ENCODE measurements around the gene SF3B4. TPM values are rescaled to one million over a fixed set of nuclear protein-coding genes. Genes with fewer than 3 reads are reported as not detected.
A peak's percentile ranks its signal among the peaks of the same experiment; 100 is the strongest.

The SF3B4 gene
- total and polyA plus RNA-seq, 2 of the 13 experiments (the other 11 are each of a cell fraction or from before 2014, with no cell fraction given), result 13.8 to 14.8 TPM

GRCh38 chr1:149899460-149900284, 27.9 kb downstream of the SF3B4 start, which contains the start of gene BOLA1 (continued):
- TF ChIP-seq ZMAT3 (CRISPR knock-in tag; conservative IDR thresholded peaks at IDR 0.05), result no peak
- no peak for TF ChIP-seq SMARCE1 (IDR thresholded peaks at IDR 0.05; ENCODE audit: borderline replicate concordance)
- no peak for TF ChIP-seq ZNF264 (CRISPR knock-in tag; IDR thresholded peaks at IDR 0.05)
- TF ChIP-seq RXRA (CRISPR knock-in tag; IDR thresholded peaks at IDR 0.05), result 0 out of 2 replicates have a peak, but pooled peaks have one; percentile 8
- TF ChIP-seq ZNF777 (CRISPR knock-in tag; IDR thresholded peaks at IDR 0.05), result no peak
- no peak for TF ChIP-seq FOXO1 (CRISPR knock-in tag; IDR thresholded peaks at IDR 0.05)
- no peak for TF ChIP-seq ZNF263 (CRISPR knock-in tag; IDR thresholded peaks at IDR 0.05)
- peak; percentile 73 for TF ChIP-seq RAD51 (IDR thresholded peaks at IDR 0.05; ENCODE audit: borderline replicate concordance)
- TF ChIP-seq RBAK (CRISPR knock-in tag; IDR thresholded peaks at IDR 0.05), result no peak
- peak; percentile 80 for TF ChIP-seq ELF1 (CRISPR knock-in tag; IDR thresholded peaks at IDR 0.05)
- TF ChIP-seq NFRKB (IDR thresholded peaks at IDR 0.05), result no peak
- TF ChIP-seq ZNF841 (CRISPR knock-in tag; IDR thresholded peaks at IDR 0.05; ENCODE audit: borderline replicate concordance), result no peak
- no peak for TF ChIP-seq BORCS8-MEF2B (CRISPR knock-in tag; IDR thresholded peaks at IDR 0.05)
- TF ChIP-seq, protein P1, sequence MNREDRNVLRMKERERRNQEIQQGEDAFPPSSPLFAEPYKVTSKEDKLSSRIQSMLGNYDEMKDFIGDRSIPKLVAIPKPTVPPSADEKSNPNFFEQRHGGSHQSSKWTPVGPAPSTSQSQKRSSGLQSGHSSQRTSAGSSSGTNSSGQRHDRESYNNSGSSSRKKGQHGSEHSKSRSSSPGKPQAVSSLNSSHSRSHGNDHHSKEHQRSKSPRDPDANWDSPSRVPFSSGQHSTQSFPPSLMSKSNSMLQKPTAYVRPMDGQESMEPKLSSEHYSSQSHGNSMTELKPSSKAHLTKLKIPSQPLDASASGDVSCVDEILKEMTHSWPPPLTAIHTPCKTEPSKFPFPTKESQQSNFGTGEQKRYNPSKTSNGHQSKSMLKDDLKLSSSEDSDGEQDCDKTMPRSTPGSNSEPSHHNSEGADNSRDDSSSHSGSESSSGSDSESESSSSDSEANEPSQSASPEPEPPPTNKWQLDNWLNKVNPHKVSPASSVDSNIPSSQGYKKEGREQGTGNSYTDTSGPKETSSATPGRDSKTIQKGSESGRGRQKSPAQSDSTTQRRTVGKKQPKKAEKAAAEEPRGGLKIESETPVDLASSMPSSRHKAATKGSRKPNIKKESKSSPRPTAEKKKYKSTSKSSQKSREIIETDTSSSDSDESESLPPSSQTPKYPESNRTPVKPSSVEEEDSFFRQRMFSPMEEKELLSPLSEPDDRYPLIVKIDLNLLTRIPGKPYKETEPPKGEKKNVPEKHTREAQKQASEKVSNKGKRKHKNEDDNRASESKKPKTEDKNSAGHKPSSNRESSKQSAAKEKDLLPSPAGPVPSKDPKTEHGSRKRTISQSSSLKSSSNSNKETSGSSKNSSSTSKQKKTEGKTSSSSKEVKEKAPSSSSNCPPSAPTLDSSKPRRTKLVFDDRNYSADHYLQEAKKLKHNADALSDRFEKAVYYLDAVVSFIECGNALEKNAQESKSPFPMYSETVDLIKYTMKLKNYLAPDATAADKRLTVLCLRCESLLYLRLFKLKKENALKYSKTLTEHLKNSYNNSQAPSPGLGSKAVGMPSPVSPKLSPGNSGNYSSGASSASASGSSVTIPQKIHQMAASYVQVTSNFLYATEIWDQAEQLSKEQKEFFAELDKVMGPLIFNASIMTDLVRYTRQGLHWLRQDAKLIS (CRISPR knock-in tag; IDR thresholded peaks at IDR 0.05), result no peak
- no peak for TF ChIP-seq DPF2 (CRISPR knock-in tag; IDR thresholded peaks at IDR 0.05; ENCODE audit: borderline replicate concordance, low read depth)
- TF ChIP-seq MTA3 (CRISPR knock-in tag; IDR thresholded peaks at IDR 0.05), result no peak
- TF ChIP-seq, protein P2, sequence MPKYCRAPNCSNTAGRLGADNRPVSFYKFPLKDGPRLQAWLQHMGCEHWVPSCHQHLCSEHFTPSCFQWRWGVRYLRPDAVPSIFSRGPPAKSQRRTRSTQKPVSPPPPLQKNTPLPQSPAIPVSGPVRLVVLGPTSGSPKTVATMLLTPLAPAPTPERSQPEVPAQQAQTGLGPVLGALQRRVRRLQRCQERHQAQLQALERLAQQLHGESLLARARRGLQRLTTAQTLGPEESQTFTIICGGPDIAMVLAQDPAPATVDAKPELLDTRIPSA (CRISPR knock-in tag; IDR thresholded peaks at IDR 0.05; ENCODE audit: borderline replicate concordance), result no peak
- no peak for TF ChIP-seq CAMTA2 (CRISPR knock-in tag; IDR thresholded peaks at IDR 0.05; ENCODE audit: borderline replicate concordance)
- peak; percentile 94 for TF ChIP-seq CREM (IDR thresholded peaks at IDR 0.05)
- TF ChIP-seq CREM (CRISPR knock-in tag; IDR thresholded peaks at IDR 0.05), result no peak
- TF ChIP-seq TRIM22 (IDR thresholded peaks at IDR 0.05), result no peak
- no peak for TF ChIP-seq ZNF709 (CRISPR knock-in tag; IDR thresholded peaks at IDR 0.05)
- no peak for TF ChIP-seq SRY (CRISPR knock-in tag; IDR thresholded peaks at IDR 0.05)
- TF ChIP-seq ETV5 (CRISPR knock-in tag; IDR thresholded peaks at IDR 0.05; ENCODE audit: borderline replicate concordance), result no peak
- TF ChIP-seq, protein P3, sequence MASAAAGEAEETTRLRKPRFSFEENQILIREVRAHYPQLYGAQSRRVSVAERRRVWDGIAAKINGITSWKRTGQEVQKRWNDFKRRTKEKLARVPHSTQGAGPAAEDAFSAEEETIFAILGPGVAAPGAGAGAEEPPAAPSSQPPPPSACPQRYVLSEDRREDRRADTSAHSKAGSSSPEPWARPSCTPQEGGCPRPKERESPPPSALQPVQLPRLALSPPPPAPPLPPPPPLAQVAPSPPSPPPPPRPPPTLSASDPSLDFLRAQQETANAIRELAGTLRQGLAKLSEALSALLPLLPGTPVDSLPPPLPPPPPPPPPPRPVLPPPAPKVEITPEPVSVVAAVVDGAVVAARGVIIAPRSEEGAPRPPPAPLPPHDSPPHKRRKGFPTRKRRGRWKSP (CRISPR knock-in tag; IDR thresholded peaks at IDR 0.05), result 0 out of 2 replicates have a peak, but pooled peaks have one; percentile 58

Data from HepG2 (cell line).